Measurements from ENCODE around the gene ZKSCAN4. TPM values are rescaled to one million over a fixed set of nuclear protein-coding genes. Genes with fewer than 3 reads are reported as not detected.

Gene ZKSCAN4
- total RNA-seq, 1 donor from 2014 or later, result 10.6 TPM

DNA sequence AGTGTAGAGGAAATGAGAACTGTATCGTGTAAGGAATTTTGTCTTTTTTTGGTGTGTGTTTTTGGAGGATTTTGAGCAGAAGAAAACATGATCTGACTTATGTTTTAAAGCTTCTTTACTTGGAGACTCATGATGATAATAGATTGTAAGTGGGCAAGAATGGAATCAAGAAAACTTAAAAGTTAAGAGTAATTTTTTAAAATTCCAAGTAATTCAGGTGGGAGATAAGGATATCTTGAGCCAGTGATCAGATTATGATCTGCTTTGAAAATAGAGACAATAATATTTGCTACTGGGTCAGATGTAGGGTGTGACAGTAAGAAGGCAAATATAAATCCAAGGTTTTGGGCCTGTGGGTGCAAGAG, 15.6 kb upstream of the ZKSCAN4 start:
- TF ChIP-seq, protein P1, sequence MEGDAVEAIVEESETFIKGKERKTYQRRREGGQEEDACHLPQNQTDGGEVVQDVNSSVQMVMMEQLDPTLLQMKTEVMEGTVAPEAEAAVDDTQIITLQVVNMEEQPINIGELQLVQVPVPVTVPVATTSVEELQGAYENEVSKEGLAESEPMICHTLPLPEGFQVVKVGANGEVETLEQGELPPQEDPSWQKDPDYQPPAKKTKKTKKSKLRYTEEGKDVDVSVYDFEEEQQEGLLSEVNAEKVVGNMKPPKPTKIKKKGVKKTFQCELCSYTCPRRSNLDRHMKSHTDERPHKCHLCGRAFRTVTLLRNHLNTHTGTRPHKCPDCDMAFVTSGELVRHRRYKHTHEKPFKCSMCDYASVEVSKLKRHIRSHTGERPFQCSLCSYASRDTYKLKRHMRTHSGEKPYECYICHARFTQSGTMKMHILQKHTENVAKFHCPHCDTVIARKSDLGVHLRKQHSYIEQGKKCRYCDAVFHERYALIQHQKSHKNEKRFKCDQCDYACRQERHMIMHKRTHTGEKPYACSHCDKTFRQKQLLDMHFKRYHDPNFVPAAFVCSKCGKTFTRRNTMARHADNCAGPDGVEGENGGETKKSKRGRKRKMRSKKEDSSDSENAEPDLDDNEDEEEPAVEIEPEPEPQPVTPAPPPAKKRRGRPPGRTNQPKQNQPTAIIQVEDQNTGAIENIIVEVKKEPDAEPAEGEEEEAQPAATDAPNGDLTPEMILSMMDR (IDR thresholded peaks at IDR 0.05; ENCODE audit: unreplicated experiment), result no peak
- no peak for DNase-seq (ENCODE audit: low spot score)
- H3K4me1 Mint-ChIP-seq (ENCODE audit: unreplicated experiment), result no peaks in the 10 kb centered on the region
- H3K9me3 Mint-ChIP-seq (ENCODE audit: unreplicated experiment), result no peaks in the 10 kb centered on the region
- no peak overlapping the region for H3K4me3 Mint-ChIP-seq (ENCODE audit: unreplicated experiment)
- H3K27me3 Mint-ChIP-seq (ENCODE audit: unreplicated experiment), result no peaks in the 10 kb centered on the region
- H3K27ac Mint-ChIP-seq (ENCODE audit: unreplicated experiment), result no peak overlapping the region
- no peaks in the 10 kb centered on the region for H3K36me3 Mint-ChIP-seq (ENCODE audit: low read depth, unreplicated experiment)

DNA sequence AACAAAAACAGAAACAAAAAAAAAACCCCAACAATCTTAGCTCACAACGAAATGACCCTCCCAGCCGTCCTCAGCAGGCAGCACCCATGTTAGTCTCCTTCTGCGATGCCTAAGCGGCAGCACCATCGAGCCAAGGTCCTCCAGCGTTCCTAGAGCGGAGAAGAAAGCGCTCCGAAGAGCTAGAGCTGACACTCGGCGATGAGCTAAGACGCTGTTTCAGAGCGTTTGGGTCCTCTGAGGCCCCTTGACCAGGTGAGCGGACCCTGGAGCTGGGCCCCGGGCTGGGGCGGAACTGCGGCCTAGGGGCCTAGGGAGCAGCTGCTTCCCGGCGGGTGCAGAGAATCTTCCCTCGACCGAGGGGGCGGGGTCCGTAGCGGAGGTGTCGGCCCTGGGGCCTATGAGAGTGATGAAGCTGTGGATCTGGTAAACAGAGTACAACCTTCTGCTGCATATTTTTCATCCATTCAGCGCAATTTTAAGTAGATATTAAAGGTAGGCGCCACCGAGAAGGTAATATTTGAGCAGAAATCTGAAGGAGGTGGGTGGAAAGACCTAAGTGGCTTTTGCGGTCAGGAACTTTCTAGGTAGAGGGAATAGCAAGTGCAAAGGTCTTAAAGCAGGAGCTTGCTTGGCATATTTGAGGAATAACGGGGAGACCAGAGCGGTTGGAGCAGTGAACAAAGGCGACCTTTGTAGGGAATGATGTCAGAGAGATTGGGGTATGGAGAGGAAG, 15.1 kb upstream of the ZKSCAN4 start, which contains the start of gene ZSCAN26:
Gene ZSCAN26, plus strand, starts transcription at position 182 of the 733 bp plus-strand sequence. CDS start 4,777 bp downstream, outside the sequence.
- TF ChIP-seq, protein P1 (IDR thresholded peaks at IDR 0.05; ENCODE audit: unreplicated experiment), result no peak
- DNase-seq (ENCODE audit: low spot score), result peak; percentile 72
- H3K27me3 Mint-ChIP-seq (ENCODE audit: unreplicated experiment), result no peaks in the 10 kb centered on the region
- no peaks in the 10 kb centered on the region for H3K9me3 Mint-ChIP-seq (ENCODE audit: unreplicated experiment)
- H3K27ac Mint-ChIP-seq (ENCODE audit: unreplicated experiment), result no peak within 1 kb of the TSS
- H3K4me3 Mint-ChIP-seq (ENCODE audit: unreplicated experiment), result no peak within 1 kb of the TSS
- H3K4me1 Mint-ChIP-seq (ENCODE audit: unreplicated experiment), result no peaks in the 10 kb centered on the region
- no peaks in the 10 kb centered on the region for H3K36me3 Mint-ChIP-seq (ENCODE audit: low read depth, unreplicated experiment)

DNA sequence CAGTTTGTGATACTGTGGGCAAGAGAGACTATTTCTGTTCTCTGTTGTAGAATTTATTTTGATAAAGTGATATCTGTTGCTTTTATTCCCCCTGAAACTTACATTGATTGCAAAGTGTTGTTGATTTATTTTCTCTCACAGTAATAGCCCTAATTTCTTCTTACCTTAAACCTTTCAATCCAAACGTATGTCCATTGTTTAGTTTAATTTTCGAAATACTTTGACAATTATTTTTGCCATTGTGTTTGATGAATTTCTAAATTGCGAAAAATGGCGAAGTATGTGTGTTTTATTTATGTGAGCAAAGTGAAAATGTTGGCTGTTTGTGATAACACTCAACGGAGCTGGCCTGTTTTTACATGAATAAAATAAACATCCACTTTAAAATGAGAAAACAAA, 14.5 kb upstream of the ZKSCAN4 start:
- Mint-ChIP-seq H3K9me3 (ENCODE audit: unreplicated experiment) (no peaks in the 10 kb centered on the region), H3K27ac (ENCODE audit: unreplicated experiment) (no peak overlapping the region), H3K4me3 (ENCODE audit: unreplicated experiment) (no peak overlapping the region), H3K27me3 (ENCODE audit: unreplicated experiment) (no peaks in the 10 kb centered on the region), H3K4me1 (ENCODE audit: unreplicated experiment) (no peaks in the 10 kb centered on the region), H3K36me3 (ENCODE audit: low read depth, unreplicated experiment) (no peaks in the 10 kb centered on the region)
- TF ChIP-seq, protein P1 (IDR thresholded peaks at IDR 0.05; ENCODE audit: unreplicated experiment), result no peak
- no peak for DNase-seq (ENCODE audit: low spot score)

DNA sequence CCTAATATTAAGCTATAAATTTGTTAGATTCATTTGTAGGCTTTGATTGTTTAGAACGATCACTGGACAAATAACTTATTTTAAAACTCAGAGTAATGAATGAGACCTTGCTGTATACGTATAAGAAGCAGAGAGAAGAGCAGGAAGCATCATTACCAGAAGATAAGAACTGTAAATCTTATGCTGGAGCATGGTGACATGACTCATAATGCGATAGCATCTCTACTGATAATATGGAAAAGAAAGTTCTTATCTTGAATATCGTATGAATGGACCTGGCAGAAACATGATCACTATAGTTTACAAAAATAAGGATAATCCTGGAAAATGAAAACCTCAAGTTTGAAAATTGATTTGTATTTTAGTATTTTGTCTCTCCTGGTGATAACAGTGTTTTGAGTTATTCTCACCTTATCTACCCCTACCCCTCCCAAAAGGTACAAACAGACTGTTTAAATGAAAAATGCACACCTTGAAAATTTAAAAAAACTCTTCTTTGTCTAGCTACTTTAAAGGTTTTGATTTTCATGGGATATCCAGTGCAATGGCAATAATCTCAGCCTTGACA, 12.8 kb upstream of the ZKSCAN4 start:
- Mint-ChIP-seq H3K4me3 (ENCODE audit: unreplicated experiment) (no peak overlapping the region), H3K27me3 (ENCODE audit: unreplicated experiment) (no peaks in the 10 kb centered on the region), H3K27ac (ENCODE audit: unreplicated experiment) (no peak overlapping the region), H3K9me3 (ENCODE audit: unreplicated experiment) (no peaks in the 10 kb centered on the region), H3K36me3 (ENCODE audit: low read depth, unreplicated experiment) (no peaks in the 10 kb centered on the region), H3K4me1 (ENCODE audit: unreplicated experiment) (no peaks in the 10 kb centered on the region)
- DNase-seq (ENCODE audit: low spot score), result no peak
- TF ChIP-seq, protein P1 (IDR thresholded peaks at IDR 0.05; ENCODE audit: unreplicated experiment), result no peak

DNA sequence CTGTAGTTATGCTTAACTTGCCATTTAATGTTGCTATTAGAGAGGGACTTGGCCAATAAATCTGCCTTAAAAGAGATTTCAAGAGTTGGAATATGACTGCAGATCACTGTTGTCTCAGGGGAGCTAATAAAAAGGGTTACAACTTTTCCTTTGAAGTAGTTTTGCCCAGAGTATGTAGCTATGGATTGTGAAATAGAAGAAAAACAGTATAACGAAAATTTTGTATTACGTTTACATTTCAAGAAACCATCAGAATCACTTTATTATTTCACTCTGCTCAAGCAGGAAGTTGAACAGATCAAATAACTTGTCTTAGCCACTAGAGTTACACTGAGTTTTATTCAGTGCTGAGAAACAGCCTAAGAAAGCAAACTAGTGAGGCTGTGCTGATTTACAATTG, 11.9 kb upstream of the ZKSCAN4 start:
- Mint-ChIP-seq H3K4me3 (ENCODE audit: unreplicated experiment) (no peak overlapping the region), H3K27me3 (ENCODE audit: unreplicated experiment) (peaks cover 1% of the 10 kb centered on the region), H3K36me3 (ENCODE audit: low read depth, unreplicated experiment) (no peaks in the 10 kb centered on the region), H3K9me3 (ENCODE audit: unreplicated experiment) (no peaks in the 10 kb centered on the region), H3K27ac (ENCODE audit: unreplicated experiment) (no peak overlapping the region), H3K4me1 (ENCODE audit: unreplicated experiment) (no peaks in the 10 kb centered on the region)
- no peak for DNase-seq (ENCODE audit: low spot score)
- TF ChIP-seq, protein P1 (IDR thresholded peaks at IDR 0.05; ENCODE audit: unreplicated experiment), result no peak
